ENCODE measurements around the gene RNF34.
"Not testable (repeated sequence)": the region's sequence is repeated elsewhere in the genome, so short reads cannot be mapped to it uniquely, and the experiment has no call there.

RNF34 gene, protein sequence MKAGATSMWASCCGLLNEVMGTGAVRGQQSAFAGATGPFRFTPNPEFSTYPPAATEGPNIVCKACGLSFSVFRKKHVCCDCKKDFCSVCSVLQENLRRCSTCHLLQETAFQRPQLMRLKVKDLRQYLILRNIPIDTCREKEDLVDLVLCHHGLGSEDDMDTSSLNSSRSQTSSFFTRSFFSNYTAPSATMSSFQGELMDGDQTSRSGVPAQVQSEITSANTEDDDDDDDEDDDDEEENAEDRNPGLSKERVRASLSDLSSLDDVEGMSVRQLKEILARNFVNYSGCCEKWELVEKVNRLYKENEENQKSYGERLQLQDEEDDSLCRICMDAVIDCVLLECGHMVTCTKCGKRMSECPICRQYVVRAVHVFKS

GRCh38 chr12:121399391-121400331 lies at the start of gene RNF34:
Gene RNF34 (plus strand): TSS chr12:121400118. CDS start chr12:121400213, 95 bp downstream.
- DNase-seq (ENCODE audit: low read depth in 2 of 2): peak; percentile 95 to 97

GRCh38 chr12:121351820-121352681 lies 47.9 kb upstream of the RNF34 start, which contains the start of gene ANAPC5:
Gene ANAPC5 (minus strand): TSS chr12:121352411. CDS start chr12:121352340, 71 bp downstream.
- peak; percentile 86 to 91 for DNase-seq (ENCODE audit: low read depth in 2 of 2)

DNA sequence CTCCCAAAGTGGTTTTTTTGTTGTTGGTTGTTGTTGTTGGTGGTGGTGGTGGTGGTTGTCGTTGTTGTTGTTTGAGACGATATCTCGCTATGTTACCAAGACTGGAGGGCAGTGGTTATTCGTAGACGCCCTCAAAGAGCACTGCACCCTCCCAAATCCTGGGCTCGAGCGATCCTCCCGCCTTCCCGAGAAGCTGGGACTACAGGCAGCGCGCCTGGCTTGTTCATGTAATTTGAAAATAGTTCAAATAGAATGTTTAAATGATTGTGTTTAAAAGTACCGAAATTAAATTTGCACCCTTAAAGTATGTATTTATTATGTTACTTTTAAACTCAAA lies 47.3 kb upstream of the RNF34 start:
- DNase-seq (ENCODE audit: low read depth in 2 of 2): no peak

DNA sequence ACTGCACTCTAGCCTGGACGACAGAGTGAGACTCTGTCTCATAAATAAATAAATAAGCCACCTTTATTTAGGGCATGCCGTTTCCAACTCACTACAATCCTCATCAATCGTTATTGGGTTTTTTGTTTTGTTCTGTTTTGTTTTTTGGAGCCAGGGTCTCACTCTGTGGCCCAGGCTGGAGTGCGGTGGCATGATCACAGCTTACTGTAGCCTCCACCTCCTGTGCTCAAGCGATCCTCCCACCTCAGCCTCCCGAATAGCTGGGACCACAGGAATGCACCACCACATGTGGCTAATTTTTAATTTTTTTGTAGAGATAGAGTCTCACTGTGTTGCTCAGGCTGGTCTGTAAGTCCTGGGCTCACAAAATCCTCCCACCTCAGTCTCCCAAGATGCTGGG lies 44.1 kb upstream of the RNF34 start:
- no peak for DNase-seq (ENCODE audit: low read depth in 2 of 2)

- DNase-seq (ENCODE audit: low read depth in 2 of 2): no peak
Observed at GRCh38 chr12:121356657-121357056, 43.3 kb upstream of the RNF34 start.

DNA sequence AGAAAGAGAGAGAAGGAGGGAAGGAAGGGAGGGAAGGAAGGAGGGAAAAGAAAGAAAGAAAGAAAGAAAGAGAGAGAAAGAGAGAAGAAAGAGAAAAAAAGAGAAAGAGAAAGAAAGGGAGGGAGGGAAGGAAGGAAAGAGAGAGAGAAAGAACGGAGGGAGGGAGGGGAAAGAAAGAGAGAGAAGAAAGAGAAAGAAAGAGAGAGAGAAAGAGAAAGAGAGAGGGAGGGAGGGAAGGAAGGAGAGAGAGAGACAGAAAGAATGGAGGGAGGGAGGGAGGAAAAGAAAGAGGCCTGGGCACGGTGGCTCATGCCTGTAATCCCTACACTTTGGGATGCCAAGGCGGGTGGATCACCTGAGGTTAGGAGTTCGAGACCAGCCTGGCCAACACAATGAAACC lies 42.6 kb upstream of the RNF34 start:
- no peak for DNase-seq (ENCODE audit: low read depth in 2 of 2)

GRCh38 chr12:121358073-121358472 lies 41.8 kb upstream of the RNF34 start:
- no peak for DNase-seq (ENCODE audit: low read depth in 2 of 2)

DNA sequence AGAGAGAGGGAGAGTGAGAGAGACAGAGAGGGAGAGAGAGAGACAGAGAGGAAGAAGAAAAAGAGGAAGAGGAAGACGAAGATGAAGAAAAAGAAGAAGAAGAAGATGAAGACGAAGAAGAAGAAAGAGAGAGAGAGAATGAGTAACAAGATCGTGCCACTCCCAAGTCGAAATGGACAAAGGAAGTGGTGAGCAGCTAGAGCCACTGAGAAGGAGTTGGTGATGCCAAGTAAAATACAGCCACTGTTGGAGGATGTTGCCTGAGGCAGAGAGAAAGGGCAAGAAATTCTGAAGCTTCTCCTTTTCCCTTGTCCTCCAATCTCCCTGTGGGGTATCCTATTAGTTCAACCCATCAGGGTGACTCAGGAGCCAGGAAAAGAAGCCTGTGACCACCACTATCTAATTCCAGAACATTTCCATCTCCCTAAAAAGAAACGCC lies 35.2 kb upstream of the RNF34 start:
- DNase-seq (ENCODE audit: low read depth in 2 of 2): no peak

DNA sequence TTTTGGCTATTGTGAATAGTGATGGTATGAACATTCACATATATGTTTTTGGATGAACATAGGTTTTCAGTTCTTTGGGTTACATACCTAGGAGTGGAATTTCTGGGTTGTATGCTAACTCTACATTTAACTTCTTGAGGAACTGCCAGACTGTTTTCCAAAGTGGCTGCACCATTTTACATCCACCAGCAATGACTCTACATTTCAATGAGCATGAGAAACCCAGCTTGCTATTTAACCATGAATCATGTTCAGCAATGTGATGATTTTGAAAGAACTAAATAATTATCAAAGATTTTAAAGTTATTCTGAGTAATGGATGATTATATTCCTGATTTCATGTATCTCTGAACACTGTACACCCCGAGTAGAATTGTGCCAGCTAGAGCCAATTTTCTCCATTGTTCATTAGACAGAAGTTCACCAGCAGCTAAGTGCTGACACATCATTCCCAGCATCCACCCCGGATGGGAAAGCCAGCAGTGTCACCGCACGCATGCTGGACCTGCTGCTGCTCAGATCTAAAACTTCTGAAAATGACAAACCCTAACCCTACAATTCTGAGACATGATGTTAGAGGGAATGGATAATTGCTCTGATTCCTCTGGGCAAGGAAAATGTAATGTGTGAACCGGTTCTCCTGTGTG lies 34.4 kb upstream of the RNF34 start:
- no peak for DNase-seq (ENCODE audit: low read depth in 2 of 2)

- DNase-seq (ENCODE audit: low read depth in 2 of 2): no peak
Observed at GRCh38 chr12:121366063-121366459, 33.9 kb upstream of the RNF34 start.

- no peak for DNase-seq (ENCODE audit: low read depth in 2 of 2)
Observed at GRCh38 chr12:121371404-121371803, 28.5 kb upstream of the RNF34 start.

DNA sequence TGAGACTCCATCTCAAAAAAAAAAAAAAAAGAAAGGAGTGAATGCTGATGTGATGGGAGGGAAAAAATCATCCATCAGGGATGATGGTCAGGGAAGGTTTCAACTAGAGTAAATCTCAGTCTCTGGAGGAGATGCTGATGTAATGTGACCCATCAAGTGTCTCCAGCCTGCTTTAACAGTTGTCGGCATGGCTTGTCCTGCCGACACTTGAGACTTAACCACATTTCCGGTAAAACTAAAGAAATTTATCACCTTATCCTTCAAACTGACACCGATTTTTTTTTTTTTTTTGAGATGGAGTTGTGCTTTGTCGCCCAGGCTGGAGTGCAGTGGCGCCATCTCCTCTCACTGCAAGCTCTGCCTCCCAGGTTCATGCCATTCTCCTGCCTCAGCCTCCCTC lies 26.2 kb upstream of the RNF34 start:
- no peak for DNase-seq (ENCODE audit: low read depth in 2 of 2)

DNA sequence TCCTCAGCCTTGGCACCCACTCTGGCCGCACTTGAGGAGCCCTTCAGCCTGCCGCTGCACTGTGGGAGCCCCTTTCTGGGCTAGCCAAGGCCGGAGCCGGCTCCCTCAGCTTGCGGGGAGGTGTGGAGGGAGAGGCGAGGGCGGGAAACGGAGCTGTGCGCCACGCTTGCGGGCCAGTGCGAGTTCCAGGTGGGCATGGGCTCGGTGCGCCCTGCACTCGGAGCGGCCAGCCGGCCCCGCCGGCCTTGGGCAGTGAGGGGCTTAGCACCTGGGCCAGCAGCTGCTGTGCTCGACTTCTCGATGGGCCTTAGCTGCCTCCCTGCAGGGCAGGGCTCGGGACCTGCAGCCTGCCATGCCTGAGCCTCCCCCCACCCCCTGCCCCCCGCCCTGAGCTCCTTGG lies 25.6 kb upstream of the RNF34 start:
- DNase-seq (ENCODE audit: low read depth in 2 of 2): not testable (repeated sequence)

DNA sequence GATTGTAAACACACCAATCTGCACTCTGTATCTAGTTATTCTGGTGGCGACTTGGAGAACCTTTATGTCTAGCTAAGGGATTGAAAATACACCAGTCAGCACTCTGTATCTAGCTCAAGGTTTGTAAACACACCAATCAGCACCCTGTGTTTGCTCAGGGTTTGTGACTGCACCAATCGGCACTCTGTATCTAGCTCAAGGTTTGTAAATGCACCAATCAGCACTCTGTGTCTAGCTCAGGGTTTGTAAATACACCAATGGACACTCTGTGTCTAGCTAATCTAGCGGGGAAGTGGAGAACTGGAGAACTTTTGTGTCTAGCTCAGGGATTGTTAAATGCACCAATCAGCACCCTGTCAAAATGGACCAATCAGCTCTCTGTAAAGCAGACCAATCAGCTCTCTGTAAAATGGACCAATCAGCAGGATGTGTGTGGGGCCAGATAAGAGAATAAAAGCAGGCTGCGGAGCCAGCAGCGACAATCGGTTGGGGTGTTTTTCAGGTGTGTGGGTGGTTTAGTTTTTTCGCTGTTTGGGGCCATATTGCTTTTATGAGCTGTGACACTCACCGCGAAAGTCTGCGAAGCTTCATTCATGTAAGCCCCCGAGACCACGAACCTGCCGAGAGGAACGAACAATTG lies 24.9 kb upstream of the RNF34 start:
- DNase-seq (ENCODE audit: low read depth in 2 of 2): not testable (repeated sequence)

DNA sequence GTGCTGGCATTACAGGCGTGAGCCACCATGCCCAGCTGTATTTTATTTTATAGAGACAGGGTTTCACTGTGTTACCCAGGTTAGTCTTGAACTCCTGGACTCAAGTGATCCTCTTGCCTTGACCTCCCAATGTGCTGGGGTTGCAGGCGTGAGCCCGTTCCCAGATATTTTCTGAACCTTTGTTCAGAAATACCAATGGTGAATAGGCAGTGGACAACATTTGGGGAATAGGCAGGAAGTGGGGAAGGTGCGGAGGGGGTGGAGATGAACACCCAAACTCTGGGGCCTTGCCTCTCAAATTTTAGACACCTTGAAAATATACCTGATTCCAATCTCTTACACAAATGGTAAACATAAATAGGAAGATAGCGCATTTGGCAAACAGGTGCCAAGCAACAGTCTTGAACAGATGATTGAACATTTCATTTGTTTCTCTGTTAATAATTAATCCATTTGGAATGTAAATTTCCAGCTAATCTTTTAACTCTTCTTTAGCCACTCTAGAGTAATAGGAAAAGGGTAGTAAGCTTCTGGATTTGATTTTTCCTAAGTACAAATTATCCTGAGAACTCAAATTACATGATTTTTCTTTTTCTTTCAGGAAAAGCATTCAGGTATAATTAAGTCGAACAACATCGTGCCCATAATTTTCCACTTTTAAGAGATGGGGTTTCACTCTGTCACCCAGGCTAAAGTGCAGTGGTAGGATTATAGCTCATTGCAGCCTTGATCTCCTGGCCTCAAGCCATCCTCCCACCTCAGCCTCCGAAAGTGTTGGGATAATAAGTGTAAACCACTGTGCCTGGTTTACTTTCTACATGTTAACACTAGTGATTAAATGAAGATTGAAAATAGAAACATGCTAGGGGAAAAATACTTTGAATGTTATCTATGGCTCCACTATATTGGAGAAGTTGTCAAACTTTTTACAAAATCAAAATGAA lies 22.9 kb upstream of the RNF34 start:
- no peak for DNase-seq (ENCODE audit: low read depth in 2 of 2)

DNA sequence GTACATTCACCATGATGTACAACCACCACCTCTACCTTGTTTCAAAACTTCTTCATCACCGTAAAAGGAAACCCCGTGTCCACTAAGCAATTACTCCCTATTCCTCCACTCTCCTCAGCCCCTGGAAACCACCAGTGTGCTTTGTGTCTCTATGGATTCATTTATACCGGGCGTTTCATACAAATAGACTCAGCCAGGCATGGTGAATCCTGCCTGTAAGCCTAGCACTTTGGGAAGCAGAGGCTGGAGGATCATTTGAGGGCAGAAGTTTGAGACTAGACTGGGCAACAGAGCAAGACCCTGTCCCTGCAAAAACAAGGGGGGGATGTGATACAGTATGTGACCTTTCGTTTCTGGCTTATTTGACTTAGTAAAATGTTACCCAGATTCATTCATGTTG lies 21.2 kb upstream of the RNF34 start:
- DNase-seq (ENCODE audit: low read depth in 2 of 2): no peak

DNA sequence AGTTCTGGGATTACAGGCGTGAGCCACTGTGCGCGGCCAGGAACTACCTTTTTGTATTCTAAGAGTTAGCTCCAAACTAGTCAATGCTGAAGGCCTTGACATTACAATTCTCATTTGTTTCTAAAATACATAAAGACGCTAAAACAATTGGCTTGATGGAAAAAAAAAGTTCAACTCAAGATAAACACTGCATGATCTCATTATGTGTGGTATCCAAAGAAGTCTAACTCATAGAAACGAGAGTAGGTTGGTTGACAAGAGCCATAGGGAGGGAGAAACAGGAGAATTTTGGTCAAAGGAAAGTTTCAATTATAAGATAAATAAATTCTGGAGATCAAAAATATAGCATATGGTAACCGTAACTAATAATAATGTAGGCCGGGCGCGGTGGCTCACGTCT lies 20.0 kb upstream of the RNF34 start:
- DNase-seq (ENCODE audit: low read depth in 2 of 2): no peak

GRCh38 chr12:121383601-121384021 lies 16.3 kb upstream of the RNF34 start:
- no peak for DNase-seq (ENCODE audit: low read depth in 2 of 2)

DNA sequence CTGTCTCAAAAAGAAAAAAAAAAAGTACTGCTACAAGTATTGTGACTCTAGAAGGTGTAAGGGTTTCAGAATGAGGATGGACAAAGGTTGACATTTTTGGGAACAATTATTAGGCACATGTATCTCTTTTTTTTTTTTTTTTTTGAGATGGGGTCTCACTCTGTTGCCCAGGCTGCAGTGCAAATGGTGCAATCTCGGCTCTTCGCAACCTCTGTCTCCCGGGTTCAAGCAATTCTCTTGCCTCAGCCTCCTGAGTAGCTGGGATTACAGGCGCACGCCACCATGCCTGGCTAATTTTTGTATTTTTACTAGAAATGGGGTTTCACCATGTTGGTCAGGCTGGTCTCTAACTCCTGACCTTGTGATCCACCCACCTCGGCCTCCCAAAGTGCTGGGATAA lies 15.0 kb upstream of the RNF34 start:
- DNase-seq (ENCODE audit: low read depth in 2 of 2): not testable (repeated sequence)
